HG03439 (cell line): ENCODE data around the gene SSB.
"Not testable (repeated sequence)": the region's sequence is repeated elsewhere in the genome, so short reads cannot be mapped to it uniquely, and the experiment has no call there.

Experiments
- ATAC-seq: cut with Tn5 transposase; IDR thresholded peaks from one replicate; pipeline ENCODE4 v1.9.1; 2021; ENCODE audit warnings: mild to moderate bottlenecking, moderate library complexity; ENCODE audit not compliant: unreplicated experiment

The SSB gene

GRCh38 chr2:169798718-169799592 lies at the start of gene SSB:
SSB (plus strand) TSS chr2:169798871; CDS start chr2:169800961, 2,090 bp downstream.
- ATAC-seq = peak; percentile 94

GRCh38 chr2:169752752-169753151 lies 45.9 kb upstream of the SSB start:
- ATAC-seq = no peak

GRCh38 chr2:169755083-169755870 lies 43.4 kb upstream of the SSB start:
- no peak for ATAC-seq

GRCh38 chr2:169756342-169756741 lies 42.3 kb upstream of the SSB start:
- no peak for ATAC-seq

- no peak for ATAC-seq
Observed at GRCh38 chr2:169757356-169757755, 41.3 kb upstream of the SSB start.

- no peak for ATAC-seq
Observed at GRCh38 chr2:169757778-169758177, 40.9 kb upstream of the SSB start.

- no peak for ATAC-seq
Observed at GRCh38 chr2:169759987-169760386, 38.7 kb upstream of the SSB start.

- not testable (repeated sequence) for ATAC-seq
Observed at GRCh38 chr2:169760798-169761197, 37.9 kb upstream of the SSB start.

GRCh38 chr2:169761251-169761969 lies 37.3 kb upstream of the SSB start:
- no peak for ATAC-seq

GRCh38 chr2:169761970-169762292 lies 36.7 kb upstream of the SSB start:
- no peak for ATAC-seq

- no peak for ATAC-seq
Observed at GRCh38 chr2:169765523-169765922, 33.1 kb upstream of the SSB start.

- no peak for ATAC-seq
Observed at GRCh38 chr2:169767243-169767888, 31.3 kb upstream of the SSB start.

GRCh38 chr2:169768262-169768995 lies 30.2 kb upstream of the SSB start:
- ATAC-seq = no peak

- no peak for ATAC-seq
Observed at GRCh38 chr2:169771021-169771420, 27.6 kb upstream of the SSB start.

- no peak for ATAC-seq
Observed at GRCh38 chr2:169771612-169772011, 27.1 kb upstream of the SSB start.

GRCh38 chr2:169772651-169773050 lies 26.0 kb upstream of the SSB start:
- no peak for ATAC-seq

GRCh38 chr2:169775354-169775753 lies 23.3 kb upstream of the SSB start:
- no peak for ATAC-seq

GRCh38 chr2:169775765-169776164 lies 22.9 kb upstream of the SSB start:
- no peak for ATAC-seq

GRCh38 chr2:169776252-169776761 lies 22.4 kb upstream of the SSB start:
- ATAC-seq = no peak

- no peak for ATAC-seq
Observed at GRCh38 chr2:169778446-169778845, 20.2 kb upstream of the SSB start.
